GM21723 (cell line): ENCODE measurements around the gene ZNF609.
A peak's percentile ranks its signal among the peaks of the same experiment; 100 is the strongest.
"Not testable (repeated sequence)": the region's sequence is repeated elsewhere in the genome, so short reads cannot be mapped to it uniquely, and the experiment has no call there.

Experiments used
- ATAC-seq: cut with Tn5 transposase; IDR thresholded peaks from one replicate; pipeline ENCODE4 v1.9.1; 2021; ENCODE audit warnings: mild to moderate bottlenecking, moderate library complexity; ENCODE audit not compliant: unreplicated experiment

Gene ZNF609

DNA sequence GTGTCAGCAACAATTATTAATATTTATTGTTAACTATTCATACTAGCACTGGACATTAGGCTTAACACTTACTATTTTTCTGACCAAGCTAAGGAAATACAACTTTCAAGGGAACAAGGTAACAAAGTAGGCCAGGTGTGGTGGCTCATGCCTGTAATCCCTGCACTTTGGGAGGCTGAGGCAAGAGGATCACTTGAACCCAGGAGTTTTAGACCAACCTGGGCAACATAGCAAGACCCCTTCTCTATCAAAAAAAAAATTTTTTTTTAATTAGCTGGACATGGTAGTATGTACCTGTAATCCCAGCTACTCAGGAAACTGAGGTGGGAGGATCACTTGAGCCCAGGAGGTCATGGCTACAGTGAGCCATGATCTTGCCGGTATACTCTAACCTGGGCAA is 183.3 kb downstream of the ZNF609 start:
- ATAC-seq = no peak

DNA sequence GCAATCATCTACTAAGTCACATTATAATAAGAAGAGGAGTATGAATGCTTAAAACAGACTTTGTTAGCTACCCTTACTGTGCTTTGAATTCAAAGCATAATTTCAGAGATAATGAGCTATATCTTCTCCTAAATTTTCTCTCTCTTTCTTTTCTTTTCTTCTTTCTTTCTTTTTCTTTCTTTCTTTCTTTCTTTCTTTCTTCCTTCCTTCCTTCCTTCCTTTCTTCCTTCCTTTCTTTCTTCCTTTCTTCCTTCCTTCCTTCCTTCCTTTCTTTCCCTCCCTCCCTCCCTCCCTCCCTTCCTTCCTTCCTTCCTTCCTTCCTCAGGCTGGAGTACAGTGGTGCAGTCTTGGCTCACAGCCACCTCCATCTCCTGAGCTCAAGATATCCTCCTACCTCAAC is 184.4 kb downstream of the ZNF609 start:
- not testable (repeated sequence) for ATAC-seq

DNA sequence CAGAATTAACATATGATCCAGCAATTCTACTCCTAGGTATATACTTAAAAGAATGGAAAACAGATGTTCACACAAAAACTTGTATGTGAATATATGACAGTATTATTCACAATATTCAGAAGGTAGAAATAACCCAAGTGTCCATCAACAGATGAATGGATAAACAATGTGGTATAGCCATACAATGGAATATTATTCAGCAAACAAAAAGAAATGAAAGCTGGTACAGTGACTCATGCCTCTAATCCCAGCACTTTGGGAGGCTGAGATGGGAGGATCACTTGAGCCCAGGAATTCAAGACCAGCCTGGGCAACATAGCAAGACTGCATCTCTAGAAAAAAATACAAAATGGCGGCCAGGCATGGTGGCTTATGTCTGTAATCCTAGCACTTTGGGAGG is 185.6 kb downstream of the ZNF609 start:
- ATAC-seq = no peak

DNA sequence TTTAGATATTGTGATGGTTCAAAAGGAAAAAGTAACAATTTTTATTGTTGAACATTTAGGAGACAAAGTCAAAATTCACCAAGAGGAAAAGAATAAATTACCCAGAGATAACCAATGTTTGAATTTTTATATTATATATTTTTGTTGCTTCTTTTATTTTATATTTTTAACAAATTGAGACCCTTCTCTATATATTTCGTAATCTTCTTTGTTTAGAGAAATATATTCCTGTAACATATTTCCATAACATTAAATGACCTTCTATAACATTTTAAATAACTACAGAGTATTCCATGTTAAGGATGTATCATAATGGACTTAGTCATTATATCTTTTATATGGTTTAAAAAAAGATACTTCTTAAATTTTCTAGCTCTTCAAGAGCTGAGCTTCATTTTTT is 187.0 kb downstream of the ZNF609 start:
- ATAC-seq = no peak

DNA sequence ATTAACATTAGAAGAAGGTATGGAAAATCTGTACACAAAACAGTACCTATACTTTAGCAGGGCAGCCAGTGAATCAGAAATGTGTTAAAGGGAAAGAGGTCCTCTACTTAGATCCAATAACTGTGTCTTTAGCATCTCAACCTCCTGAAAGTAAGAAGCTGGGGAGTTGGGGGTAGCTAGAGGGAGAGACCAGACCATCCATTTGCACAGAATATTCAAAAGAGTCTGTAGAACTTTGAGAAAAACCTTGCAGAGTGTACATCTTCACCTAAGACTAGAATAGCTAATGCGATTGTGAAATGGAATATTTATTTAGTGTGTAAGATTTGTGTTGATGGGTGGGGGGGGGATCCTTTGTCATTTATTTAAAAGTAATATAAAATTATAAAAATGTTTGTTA is 190.2 kb downstream of the ZNF609 start:
- no peak for ATAC-seq

DNA sequence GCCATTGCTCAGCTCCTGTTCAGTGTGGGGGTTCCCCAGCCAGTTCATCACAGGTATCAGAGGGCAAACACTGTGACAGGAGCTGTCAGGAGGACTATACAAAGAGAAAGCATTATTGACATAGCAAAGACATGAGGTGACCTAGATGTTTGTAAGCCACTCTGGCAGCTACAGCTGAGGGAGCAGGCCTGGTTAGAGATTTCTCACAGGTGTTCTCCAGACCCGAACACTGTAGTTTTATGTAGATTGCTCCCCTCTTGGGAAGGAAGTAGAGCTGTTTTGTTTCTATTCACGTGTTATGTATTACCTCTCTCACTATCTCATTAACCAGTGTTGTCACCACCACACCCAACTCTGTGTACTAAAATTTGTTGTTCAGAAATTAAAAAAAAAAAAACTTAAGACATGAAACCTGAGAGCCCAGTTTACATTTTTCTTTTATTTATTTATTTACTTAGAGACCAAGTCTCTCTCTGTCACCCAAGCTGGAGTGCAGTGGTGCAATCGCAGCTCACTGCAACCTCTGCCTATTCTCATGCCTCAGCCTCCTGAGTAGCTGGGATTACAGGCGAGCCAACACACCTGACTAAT is 191.3 kb downstream of the ZNF609 start:
- ATAC-seq = peak; percentile 82

DNA sequence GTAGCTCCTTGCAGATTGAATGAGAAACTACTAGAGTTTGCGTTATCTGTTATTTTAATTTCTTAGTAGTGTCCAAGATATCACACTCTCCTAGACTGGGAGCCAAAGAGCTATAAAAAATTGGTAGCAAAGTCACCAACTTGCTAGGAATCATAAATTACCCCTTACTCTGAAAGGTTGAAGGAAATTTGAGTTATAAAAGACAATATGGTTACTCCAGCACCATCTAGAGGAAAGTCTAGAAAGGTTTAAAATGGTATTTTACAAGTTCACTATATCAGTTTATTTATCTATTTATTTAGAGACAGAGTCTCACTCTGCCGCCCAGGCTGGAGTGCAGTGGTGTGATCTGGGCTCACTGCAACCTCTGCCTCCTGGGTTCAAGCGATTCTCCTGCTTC is 193.4 kb downstream of the ZNF609 start:
- ATAC-seq = no peak

DNA sequence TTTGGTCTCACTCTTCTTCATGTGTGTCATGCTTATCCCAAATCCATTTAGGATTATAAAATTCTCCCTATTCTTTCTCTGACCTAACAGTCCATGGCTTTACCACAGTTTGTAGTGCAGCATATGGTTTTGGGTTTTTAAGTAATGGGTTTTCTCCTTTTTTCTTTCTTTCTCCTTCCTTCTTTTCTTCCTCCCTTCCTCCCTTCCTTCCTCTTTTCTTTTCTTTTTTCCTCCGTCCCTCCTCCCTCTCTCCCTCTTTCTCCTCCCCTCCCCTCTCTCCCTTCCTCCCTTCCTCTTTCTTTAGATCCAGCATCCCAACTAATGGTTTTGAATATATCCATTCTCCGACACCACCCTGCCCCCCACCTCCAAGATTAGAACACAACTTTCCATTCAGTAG is 196.1 kb downstream of the ZNF609 start:
- no peak for ATAC-seq

DNA sequence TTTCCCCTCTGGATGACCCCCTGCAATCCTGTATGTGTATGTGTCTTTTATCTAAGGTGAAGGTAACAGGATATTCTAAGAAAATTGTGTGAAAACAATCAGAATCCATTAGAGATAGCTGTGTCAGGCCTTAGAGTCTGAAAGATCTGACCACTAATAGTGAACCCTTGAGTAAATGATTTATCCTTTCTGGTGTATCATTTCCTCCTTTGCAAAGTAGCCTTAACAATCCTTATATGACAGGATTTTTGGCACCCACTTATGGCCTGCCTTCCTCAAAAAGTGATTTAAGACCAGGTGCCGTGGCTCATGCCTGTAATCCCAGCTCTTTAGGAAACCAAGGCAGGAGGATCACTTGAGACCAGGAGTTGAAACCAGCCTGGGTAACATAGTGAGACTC is 204.8 kb downstream of the ZNF609 start:
- no peak for ATAC-seq

DNA sequence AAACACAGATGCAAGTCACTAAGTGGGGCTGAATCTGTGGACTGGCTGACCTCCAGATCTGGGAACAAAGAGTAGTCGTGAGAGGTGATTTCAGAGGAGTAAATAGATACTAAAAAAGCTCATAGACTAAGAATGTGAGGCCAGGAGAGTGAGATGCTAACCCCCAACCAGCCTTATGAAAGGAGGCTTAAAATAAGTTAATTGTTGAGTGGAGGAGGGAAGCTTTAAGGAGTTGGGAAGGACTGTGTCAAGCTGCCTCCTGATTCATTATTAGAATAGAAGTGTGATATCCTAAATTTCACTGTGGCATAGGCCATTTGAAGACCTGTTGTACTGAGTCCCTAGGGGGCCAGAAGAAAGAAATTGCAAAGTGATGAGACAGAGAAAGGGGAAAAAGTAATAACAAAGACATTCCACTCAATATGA is 207.4 kb downstream of the ZNF609 start:
- no peak for ATAC-seq

DNA sequence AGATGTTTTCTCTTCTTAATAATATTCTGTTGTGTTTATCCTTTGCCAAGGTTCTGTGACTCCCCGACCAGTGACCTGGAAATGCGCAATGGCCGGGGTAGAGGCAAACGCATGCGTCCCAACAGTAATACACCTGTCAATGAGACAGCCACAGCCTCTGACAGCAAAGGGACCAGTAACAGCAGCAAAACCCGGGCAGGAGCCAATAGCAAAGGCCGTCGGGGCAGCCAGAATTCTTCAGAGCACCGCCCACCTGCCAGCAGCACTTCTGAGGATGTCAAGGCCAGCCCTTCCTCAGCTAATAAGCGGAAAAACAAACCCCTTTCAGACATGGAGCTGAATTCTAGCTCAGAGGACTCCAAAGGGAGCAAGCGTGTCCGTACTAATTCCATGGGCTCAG is 213.5 kb downstream of the ZNF609 start:
- no peak for ATAC-seq

DNA sequence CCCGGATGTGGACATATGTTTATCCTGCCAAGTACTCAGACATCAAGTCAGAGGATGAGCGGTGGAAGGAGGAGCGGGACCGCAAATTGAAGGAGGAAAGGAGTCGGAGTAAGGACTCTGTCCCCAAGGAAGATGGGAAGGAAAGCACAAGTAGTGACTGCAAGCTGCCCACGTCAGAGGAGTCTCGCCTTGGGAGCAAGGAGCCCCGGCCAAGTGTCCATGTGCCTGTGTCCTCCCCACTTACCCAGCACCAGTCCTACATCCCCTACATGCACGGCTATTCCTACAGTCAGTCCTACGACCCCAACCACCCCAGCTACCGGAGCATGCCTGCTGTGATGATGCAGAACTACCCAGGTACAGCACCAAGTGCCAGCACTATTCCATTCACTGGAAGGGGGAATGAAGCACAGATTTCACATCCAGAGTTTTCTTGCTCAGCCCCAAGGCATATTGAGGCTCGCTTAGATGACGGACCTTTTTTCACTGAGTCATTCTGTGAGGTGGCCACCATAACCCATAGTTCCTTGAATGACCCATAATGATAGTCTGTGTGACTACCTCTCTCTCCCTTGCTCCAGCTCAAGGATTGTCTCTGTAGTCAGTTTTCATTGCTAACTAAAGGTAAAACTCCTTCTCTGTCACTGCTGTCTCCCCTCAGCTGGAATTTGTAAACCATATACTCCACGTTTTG is 217.9 kb downstream of the ZNF609 start:
- ATAC-seq = no peak

DNA sequence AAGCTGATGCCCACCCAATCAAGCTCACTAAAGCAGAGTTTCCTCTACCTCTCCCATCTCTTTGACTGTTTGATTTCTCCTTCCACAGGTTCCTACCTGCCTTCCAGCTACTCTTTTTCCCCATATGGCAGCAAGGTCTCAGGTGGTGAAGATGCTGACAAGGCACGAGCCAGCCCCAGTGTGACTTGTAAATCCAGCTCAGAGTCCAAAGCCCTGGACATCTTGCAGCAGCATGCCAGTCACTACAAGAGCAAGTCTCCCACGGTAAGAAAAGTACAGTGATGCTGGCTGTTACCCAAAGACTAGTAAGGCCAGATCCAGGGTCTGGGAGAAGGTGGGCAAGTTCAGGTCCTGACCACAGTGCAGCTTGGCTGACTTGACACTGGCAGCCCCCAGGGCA is 219.7 kb downstream of the ZNF609 start:
- no peak for ATAC-seq

DNA sequence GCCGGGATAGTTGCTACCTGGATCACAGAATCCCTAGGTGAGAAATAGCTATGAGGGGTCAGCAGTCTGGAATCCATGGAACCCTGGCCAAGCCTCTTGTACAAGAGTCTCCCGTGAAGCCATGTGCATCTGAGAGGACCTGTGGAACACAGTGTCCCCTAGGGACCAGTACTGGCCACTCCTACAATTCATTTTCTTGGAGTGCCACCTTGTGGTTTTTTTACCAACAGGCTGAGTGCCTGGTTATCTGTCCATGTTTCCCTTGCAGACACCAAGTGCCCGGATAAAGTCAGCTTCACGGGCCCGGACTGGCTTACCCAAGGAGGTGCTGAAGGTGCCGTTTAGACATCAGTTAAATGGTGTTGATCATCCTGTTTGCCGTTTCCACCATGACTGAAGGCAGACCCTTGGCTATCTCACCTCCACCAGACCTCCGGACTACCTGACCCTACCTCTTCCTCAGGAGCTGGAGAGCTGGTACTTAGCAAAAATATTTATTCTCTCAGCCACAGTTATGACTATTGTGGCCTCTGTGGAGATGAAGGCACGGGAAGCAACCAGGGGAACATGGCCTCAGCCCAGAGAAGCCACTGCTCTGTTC is 221.1 kb downstream of the ZNF609 start:
- ATAC-seq = no peak

DNA sequence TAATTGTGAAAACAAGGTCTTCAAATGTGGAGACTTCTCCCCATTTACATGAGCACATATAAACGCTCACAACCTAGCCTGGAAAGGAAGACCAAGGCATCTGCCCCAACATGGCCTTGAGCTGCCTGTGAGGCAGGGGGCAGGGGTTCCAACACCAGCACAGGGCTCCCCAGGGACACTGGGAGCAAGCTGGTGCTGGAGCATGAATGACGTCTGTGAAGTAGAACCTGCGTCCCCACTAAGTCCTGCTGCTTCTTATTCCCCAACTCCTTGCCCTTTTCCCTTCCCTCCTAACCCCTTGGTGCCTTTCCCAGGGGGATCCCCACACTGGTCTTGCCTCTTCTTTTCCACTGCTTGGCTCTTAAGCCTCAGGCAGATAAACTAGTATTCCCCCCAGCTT is 221.9 kb downstream of the ZNF609 start:
- ATAC-seq = no peak

DNA sequence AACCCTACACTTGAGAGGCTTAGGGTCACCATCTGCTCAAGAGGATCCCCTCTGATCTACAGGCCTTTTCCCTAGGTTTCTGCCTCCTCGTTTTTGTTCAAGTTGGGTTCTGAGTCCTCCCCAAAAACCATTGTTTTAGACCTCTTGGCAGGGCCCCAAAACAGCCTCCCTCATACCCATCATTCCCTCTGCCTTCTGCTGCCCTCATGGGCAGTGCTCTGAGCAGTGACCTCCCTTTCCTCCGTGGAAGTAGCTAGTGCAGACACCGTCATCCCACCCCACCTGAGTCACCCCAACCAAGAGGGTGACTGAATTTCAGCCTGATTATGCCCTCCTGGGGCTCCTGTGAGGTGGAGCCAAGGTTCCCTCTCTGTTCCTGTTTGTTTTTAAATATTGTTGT is 223.0 kb downstream of the ZNF609 start:
- ATAC-seq = no peak

DNA sequence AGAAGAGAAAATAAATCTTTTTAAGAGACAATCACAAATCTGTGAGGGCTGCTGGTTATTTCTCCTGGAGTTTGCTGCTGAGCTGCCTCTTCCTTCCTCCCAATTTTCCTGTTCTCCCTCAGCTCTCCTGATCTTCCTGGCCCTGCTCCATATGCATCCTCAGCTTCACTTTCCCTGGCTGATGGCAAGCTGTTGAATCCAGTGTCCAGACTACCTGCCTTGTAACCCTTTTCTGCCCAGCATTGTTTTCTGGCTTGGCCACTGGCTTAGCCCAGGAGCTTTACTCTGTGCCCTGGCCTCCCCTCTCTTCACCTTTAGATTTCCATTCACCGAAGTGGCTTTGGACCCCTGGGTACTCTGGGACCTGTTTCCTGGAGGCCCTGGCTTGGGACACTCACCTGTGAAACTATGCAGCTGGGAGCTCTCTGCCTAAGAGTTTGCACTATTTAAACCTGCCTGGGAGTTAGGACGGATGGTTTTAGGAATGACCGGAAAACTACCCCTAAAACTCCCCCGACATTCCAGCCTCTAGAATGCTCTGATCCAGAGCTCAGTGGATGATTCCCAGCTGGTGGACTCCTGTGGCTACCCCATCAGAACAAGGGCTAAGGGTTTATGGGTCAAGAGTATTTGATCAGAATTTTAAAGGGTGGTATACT is 225.0 kb downstream of the ZNF609 start:
- no peak for ATAC-seq

DNA sequence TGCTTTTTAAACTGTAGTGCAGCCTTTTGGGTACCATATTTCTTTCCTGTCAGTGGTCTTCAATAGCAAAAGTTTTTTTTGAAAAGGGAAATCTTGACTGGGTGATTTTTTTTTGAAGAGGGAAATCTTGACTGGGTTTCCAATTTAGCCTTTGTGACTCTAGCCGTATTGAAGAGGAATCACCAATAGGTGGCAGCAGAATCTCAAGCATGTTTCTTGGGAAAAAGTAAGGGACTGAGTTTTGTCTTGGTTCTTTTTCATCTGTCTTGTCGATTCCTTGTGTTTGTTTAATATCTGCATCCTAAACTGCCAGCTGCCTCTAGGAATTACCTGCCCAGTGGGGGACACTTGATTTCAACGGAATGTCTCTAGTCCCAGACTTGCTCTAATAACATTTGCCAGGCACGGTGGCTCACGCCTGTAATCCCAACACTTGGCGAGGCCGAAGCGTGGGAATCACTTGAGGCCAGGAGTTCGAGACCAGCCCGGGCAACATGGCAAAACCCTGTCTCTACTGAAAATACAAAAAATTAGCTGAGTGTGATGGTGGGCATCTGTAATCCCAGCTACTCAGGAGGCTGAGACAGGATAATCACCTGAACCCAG is 225.9 kb downstream of the ZNF609 start:
- no peak for ATAC-seq

DNA sequence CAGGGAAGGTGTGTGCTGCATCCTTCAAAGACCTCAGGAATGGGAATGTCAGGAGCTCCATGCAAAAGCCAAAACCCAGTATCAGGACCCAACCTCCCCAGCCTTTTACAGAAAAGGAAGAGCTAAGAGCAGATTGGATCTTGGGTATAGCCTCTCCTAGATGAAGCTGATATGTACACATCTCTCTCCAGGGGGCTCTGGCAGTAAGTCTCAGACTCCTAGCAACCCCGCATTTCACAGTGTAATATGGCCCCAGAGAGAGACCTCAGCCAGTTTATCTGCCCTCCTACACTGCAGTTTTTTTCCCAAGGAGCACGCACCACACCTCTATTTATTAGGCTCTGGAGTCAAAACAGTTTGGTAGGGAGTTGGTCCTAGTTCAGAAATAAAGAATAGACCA is 226.8 kb downstream of the ZNF609 start:
- no peak for ATAC-seq

DNA sequence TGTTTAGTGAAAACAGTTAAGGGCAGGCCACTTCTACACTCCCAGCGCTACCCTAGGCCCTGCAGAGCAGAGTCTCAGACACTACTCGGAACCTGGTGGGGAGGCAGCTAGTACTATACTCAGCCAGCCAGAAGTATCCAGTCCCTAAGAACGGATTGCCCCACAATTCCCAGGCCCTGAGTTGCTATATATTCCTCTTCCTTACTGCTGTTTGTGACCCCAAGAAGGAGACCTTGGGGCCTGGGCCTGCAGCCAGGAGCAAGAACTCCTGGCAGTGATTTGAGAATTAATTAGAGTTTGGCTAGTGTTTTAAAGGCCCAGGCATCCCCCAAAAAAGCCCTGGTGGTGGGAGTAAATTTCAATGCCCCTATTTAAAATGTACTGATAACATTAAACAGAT is 227.3 kb downstream of the ZNF609 start:
- ATAC-seq = no peak

DNA sequence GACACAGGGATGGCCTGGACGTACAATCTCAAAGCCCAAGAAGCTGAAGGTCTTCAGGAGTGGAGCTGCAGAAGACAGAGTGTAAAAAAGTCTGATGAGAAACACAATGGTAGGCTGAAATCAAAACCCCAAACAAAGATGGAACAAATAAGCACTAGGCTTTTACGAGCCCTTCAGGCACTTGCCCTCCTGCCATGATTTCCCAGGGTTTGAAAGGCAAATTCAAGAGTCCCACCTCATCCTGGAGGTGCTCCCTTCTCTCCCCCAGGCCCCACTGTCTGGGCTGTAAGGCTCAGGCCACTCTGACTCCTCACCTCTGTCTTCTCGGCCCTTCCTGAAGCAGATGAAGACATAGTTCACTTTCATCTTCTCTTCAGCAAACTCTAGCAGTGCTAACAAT is 228.4 kb downstream of the ZNF609 start:
- no peak for ATAC-seq

DNA sequence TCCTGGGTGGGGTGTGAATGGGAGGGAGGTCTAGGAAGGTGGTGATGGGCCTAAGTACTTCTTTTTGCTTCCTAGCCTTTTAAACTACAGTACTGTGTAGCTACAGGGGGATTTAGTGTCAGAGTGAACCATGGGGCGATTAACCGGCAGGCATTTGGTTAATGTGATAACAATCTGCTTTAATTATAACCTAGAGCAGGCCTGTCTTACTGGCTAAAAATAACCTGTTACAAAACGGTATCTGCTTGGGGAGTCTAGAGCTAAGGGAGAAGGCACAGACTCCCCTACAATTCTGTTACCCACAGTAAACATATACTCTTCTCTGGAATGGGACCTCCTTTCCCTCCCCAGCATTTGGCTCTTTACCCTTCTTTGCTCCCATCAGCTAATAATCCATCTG is 229.6 kb downstream of the ZNF609 start:
- no peak for ATAC-seq
